Prostate gland (tissue), 2 donors: ENCODE measurements around the gene EIF4G2.

Source experiments
- POLR2A ChIP-seq: fragments of 450-650 bp; IDR thresholded peaks from one replicate; pipeline ENCODE4 v1.6.1; 2016; ENCODE audit warnings: antibody characterized with exemption, mild to moderate bottlenecking
- TF ChIP-seq, protein P1 (sequence below), 4 experiments: fragments of 200-600 bp in 2 of 4; fragments of 450-650 bp in 2 of 4; sonication (generic) in 2 of 4; IDR thresholded peaks; 1 replicate in 3 of 4; 2 replicates in 1 of 4; pipeline ENCODE4 v1.5.1; 2016 to 2019; ENCODE audit warnings: antibody characterized with exemption in 4 of 4, mild to moderate bottlenecking in 2 of 4, moderate library complexity in 2 of 4

GRCh38 chr11:10855295-10855694, 46.6 kb upstream of the EIF4G2 start:
- no peak for TF ChIP-seq POLR2A
- TF ChIP-seq, protein P1, sequence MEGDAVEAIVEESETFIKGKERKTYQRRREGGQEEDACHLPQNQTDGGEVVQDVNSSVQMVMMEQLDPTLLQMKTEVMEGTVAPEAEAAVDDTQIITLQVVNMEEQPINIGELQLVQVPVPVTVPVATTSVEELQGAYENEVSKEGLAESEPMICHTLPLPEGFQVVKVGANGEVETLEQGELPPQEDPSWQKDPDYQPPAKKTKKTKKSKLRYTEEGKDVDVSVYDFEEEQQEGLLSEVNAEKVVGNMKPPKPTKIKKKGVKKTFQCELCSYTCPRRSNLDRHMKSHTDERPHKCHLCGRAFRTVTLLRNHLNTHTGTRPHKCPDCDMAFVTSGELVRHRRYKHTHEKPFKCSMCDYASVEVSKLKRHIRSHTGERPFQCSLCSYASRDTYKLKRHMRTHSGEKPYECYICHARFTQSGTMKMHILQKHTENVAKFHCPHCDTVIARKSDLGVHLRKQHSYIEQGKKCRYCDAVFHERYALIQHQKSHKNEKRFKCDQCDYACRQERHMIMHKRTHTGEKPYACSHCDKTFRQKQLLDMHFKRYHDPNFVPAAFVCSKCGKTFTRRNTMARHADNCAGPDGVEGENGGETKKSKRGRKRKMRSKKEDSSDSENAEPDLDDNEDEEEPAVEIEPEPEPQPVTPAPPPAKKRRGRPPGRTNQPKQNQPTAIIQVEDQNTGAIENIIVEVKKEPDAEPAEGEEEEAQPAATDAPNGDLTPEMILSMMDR (IDR thresholded peaks at IDR 0.05) = no peak
